Lower leg skin (tissue), 4 donors: Measurements from ENCODE around the gene MFSD2A. TPM values are rescaled to one million over a fixed set of nuclear protein-coding genes. Genes with fewer than 3 reads are reported as not detected.

Source experiments
- DNase-seq, 2 donors: peaks; one replicate each; pipeline ENCODE4 v3.0.0-alpha.2; 2019; ENCODE audit warnings: low spot score in 2 of 2
- H3K4me3 ChIP-seq: fragments of 200-600 bp; sonication (generic); 2 replicates; pipeline ENCODE4 v1.5.1; 2017; ENCODE audit warnings: mild to moderate bottlenecking, low read depth; ENCODE audit not compliant: poor library complexity, severe bottlenecking
- CTCF ChIP-seq, 3 donors: fragments of 450-650 bp; IDR thresholded peaks; one replicate each; pipeline ENCODE4 v1.5.1; 2016; ENCODE audit warnings: antibody characterized with exemption in 3 of 3, mild to moderate bottlenecking in 3 of 3, moderate library complexity in 2 of 3
- POLR2A ChIP-seq, 2 donors: fragments of 450-650 bp; IDR thresholded peaks; one replicate each; pipeline ENCODE4 v1.6.1; 2016 to 2017; ENCODE audit warnings: antibody characterized with exemption in 2 of 2, mild to moderate bottlenecking in 1 of 2, moderate library complexity in 1 of 2
- WGBS, 2 donors: methylation state at CpG; one replicate each; pipeline ENCODE4 v1.1.5; 2018; 5-methylcytosine and 5-hydroxymethylcytosine counted together
- intact Hi-C: fragments of 100-400 bp; cut with DNase I; formaldehyde crosslinking; loops from one replicate; pipeline ENCODE4 v1.15.0; 2023; ENCODE audit warnings: low total_unique reads
- total RNA-seq, 4 donors: library from RNA; depleted of rRNA; stranded (reverse); fragments of >200 nt; gene quantifications; one replicate each; pipeline ENCODE4 v1.1.0, GENCODE V29; 2016

MFSD2A gene
- total RNA-seq, 4 donors from 2014 or later = 103 to 209 (median 131) TPM

- no peak overlapping the region for H3K4me3 ChIP-seq
- WGBS, 2 donors = 82% methylated on average over 5 to 6 of the region's 6 CpGs
- TF ChIP-seq POLR2A (IDR thresholded peaks at IDR 0.05) = no peak
- intact Hi-C loops = loop anchor here (2.0 kb wide), 1 partner anchor 57 kb away; no protein-coding TSS in a partner anchor
- DNase-seq = no peak
These were observed 39.3 kb upstream of the MFSD2A start for GRCh38 chr1:39915499-39916129.

GRCh38 chr1:39917825-39918224, 37.1 kb upstream of the MFSD2A start:
- WGBS, 2 donors = 87 to 91% methylated on average over 2 of the region's 2 CpGs

GRCh38 chr1:39919545-39919944, 35.4 kb upstream of the MFSD2A start:
- no peak for DNase-seq
- intact Hi-C loops = no loop called here
- WGBS, 2 donors = 21 to 26% methylated on average over 3 of the region's 3 CpGs
- TF ChIP-seq CTCF (IDR thresholded peaks at IDR 0.05) (no peak), POLR2A (IDR thresholded peaks at IDR 0.05) (no peak)
- H3K4me3 ChIP-seq = no peak overlapping the region

More at GRCh38 chr1:39917825-39918224, 37.1 kb upstream of the MFSD2A start:
- DNase-seq = no peak
- TF ChIP-seq POLR2A (IDR thresholded peaks at IDR 0.05) (no peak), CTCF (IDR thresholded peaks at IDR 0.05) (no peak)
- H3K4me3 ChIP-seq = no peak overlapping the region
- intact Hi-C loops = loop anchor here (2.0 kb wide), 1 partner anchor 55 kb away; no protein-coding TSS in a partner anchor

DNA sequence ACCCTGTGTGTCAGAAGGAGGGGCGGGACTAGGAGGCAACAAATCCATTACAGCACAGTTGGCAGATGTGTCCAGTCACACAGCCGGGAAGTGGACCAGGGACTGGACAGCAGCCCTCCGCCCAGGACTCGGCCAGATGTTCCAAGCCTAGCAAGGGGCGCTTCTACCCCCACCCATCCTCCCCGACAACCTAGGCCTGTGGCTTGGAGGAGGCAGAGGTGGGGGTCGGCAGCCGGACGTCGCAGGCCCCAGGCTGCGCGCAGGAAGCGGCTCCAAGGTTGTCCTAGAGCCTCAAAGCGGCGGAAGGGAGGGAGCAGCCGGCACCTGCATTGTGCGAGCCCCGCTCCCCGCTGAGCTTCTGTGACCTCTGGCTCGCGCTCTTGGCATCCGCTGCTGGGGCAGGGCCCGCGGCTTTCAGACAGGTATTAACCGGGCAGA, 32.7 kb upstream of the MFSD2A start:
- no peak overlapping the region for H3K4me3 ChIP-seq
- intact Hi-C loops = no loop called here
- no peak for DNase-seq
- TF ChIP-seq CTCF (IDR thresholded peaks at IDR 0.05) (no peak), POLR2A (IDR thresholded peaks at IDR 0.05) (no peak)
- 53 to 55% methylated on average over 25 of the region's 25 CpGs for WGBS, 2 donors

DNA sequence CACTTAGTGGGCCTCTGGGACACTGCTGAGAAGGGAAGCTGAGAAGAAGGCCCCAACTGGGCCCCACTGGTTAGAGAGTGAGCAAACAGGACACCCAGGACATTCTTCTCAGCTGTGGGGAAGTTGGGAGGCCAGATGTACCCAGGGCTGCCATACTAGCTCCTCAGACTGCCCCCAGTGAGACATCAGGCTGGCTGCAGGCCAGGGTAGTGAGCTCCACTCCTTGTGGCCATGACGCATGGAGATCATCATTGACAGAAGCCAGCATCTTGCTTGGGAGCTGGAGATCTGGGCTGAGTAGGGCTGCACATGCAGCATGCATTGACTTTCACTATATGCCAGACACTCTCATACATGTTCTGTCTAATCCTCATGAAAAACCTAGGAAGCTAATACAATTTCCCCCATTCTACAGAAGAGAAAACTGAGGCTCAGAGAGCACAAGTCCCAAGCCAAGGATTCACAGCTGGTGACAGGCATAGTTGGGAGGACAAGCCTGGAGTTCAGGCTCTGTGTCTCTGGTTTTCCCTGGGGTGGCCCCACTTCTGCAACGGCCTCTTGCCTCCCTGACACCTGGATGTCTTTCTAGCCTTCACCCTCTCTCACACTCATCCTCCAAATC, 29.1 kb upstream of the MFSD2A start:
- 72 to 76% methylated on average over 2 of the region's 2 CpGs for WGBS, 2 donors
- H3K4me3 ChIP-seq = no peak overlapping the region
- intact Hi-C loops = no loop called here
- DNase-seq = no peak
- TF ChIP-seq CTCF (IDR thresholded peaks at IDR 0.05) (no peak), POLR2A (IDR thresholded peaks at IDR 0.05) (no peak)

- no peak for TF ChIP-seq CTCF (IDR thresholded peaks at IDR 0.05)
- TF ChIP-seq POLR2A (IDR thresholded peaks at IDR 0.05) = no peak
- DNase-seq = no peak
- H3K4me3 ChIP-seq = no peak overlapping the region
- 44 to 54% methylated on average over 6 of the region's 6 CpGs for WGBS, 2 donors
- intact Hi-C loops = no loop called here
These were observed 28.6 kb upstream of the MFSD2A start for GRCh38 chr1:39926343-39926793.
